ENCODE results near the gene SSBP4.
"Not testable (repeated sequence)": the region's sequence is repeated elsewhere in the genome, so short reads cannot be mapped to it uniquely, and the experiment has no call there.

SSBP4 gene

DNA sequence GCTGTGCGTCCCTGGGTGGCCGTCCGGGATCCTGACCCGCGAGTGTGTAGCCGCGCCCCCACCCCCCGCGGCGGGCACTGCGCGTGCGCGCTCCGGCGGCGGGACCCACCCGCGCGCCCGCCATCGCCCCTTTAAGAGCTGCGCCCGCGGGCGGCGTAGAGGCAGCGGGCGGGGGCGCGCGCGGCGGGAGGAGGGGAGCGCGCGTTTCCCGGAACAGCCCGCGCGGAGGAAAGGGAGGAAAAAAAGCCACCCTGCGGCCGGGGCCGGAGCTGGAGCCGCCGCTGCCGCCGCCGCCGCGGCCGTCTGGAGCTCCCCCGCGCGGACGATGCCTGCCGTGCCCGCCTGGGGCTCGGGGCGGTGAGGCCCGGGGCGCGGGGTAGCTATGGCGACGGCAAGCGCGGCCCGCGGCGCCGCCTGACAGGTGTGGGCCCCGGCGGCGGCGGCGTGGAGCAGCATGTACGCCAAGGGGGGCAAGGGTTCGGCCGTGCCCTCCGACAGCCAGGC lies at the start of gene SSBP4:
TSS of gene SSBP4 (plus strand) at position 204 of the 504 bp plus-strand sequence. CDS start at position 455, 251 bp downstream.
- peak; percentile 82 for DNase-seq (ENCODE audit: low spot score)

DNA sequence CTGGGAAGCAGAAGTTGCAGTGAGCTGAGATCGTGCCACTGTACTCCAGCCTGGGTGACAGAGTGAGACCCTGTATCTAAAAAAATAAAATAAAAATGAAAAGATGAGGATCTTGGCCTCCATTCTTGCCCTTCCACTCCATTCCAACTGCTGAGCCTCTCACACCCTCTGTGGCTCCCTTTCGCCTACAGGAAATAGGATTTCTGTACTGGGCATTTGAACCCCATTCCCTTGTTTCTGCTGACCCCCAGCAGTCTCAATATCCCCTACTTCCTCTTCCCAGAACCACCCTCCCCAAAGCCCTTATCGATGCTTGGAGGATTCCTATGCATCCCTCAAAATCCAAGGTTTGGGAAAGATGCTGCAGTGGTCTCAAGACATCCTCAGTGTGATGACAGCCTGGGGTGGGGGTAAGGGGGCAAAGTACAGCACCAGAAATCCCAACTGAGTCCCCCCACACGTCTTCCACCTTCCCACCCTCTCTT lies 45.7 kb upstream of the SSBP4 start:
- DNase-seq (ENCODE audit: low spot score): no peak

DNA sequence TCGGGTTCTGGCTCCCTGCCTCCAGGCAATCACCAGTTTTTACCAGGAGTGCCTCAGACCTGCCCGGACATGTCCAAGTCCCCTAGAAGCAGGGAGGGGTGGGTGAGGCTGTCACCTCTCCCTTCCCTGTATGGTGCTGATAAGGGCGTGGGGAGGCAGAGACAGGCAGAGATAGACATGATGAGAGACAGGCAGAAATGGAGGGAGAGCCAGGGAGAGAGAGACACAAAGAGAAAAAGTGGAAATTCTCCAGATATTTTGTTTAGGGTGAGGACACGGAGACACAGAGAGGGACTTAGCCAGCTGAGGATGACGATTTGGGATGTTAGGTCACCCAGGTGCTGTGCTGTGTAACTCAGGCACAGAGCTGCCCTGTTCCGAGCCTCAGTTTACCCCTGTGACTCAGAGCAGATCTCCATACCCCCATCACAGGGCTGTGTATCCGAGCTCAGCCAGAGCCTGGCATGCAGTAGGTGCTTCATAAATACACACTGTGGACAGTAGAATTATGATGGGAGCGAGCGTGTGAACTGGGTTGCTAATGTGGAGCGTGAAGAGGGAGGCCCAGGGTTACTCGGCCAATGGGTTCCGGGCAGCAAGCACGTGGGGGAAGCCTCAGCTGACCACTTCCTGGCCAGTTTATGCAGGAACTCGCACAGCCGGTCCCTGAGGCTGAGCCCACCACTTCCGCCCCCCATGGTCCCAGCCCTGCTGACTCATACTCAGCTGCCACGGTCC lies 45.1 kb upstream of the SSBP4 start:
- DNase-seq (ENCODE audit: low spot score): peak; percentile 99

DNA sequence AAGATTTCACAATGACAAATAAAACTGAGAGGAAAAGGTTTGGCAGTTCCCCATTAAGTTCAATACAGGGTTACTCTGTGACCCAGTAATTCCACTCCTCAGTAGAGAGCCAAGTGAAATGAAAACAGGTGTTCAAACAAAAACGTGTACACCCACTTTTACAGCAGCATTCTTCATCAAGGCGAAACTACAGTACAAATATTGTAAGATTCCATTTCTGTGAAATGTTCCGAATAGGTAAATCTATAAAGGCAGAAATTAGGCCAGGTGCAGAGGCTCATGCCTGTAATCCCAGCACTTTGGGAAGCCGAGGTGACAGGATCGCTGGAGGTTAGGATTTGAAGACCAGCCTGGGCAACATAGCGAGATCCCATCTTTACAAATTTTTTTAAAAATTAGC lies 42.2 kb upstream of the SSBP4 start:
- DNase-seq (ENCODE audit: low spot score): no peak

DNA sequence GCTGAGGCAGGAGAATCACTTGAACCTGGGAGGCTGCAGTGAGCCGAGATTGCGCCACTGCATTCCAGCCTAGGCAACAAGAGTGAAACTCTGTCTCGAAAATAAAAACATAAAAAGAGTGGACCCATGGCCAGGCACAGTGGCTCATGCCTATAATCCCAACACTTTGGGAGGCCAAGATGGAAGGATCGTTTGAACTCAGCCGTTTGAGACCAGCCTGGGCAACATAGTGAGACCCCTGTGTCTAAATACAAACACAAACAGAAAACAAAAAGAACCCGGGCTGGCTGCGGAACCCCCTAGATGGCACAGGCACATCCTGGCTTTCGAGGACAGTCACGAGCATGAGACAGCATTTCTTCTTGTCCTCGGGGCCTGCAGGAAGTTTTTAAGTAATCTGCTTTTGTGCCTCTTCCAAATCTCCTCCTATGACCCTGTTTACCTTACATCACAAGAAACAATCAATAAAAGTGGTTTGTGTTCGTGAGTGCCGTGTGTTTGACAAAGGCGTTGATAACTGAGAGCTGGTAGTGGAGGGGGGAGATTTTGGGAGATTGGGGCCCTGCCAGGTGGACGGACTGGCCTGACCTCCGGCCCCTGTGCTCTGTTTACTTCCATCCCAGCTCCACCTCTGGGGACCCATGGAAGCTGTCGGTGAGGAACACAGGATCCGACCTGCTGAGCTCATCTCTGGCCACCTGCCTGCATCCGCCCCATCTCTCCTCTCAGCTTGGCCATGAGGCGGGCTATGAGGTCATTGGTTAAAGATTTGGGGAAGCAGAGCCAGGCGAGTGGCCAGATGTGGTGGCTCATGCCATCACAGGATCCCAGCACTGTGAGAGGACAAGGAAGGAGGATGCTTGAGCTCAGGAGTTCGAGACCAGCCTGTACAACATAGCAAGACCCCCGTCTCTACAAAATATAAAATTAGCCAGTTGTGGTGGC lies 39.1 kb upstream of the SSBP4 start:
- DNase-seq (ENCODE audit: low spot score): peak; percentile 92

DNA sequence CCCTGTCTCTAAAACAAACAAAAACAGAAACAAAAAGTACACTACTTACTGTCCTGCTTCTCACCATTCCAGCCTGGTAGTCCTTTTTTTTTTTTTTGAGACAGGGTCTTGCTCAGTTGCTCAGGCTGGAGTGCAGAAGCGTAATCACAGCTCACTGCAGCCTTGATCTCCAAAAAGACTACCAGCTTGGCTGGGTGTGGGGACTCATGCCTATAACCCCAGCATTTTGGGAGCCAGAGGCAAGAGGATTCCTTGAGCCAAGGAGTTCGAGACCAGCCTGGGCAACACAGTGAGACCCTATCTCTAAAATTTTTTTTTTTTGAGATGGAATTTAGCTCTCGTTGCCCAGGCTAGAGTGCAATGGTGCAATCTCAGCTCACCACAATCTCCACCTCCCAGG lies 38.4 kb upstream of the SSBP4 start:
- DNase-seq (ENCODE audit: low spot score): no peak

DNA sequence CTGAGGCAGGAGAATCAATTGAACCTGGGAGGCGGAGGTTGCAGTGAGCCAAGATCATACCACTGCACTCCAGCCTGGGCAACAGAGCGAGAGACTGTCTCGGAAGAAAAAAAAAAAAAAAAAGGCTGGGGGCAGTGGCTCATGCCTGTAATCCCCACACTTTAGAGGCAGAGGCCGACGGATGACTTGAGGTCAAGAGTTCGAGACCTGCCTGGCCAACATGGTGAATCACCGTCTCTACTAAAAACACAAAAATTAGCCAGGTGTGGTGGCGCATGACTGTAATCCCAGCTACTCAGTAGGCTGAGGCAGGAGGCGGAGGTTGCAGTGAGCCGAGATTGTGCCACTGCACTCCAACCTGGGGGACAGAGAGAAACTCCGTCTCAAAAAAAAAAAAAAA lies 35.6 kb upstream of the SSBP4 start:
- not testable (repeated sequence) for DNase-seq (ENCODE audit: low spot score)

DNA sequence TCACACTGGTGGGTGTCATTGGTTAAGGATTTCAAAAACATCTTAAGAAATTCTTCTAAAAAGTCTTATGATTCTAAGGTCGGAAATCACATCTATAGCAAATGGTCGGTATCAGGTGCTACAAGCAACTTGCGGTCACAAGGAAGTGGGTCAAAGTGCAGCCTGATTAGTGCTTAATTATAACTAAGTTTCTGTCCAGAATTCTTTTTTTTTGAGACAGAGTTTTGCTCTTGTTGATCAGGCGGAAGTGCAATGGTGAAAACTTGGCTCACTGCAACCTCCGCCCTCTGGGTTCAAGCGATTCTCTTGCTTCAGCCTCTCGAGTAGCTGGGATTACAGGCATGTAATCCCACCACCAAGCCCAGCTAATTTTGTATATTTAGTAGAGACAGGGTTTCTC lies 34.4 kb upstream of the SSBP4 start:
- no peak for DNase-seq (ENCODE audit: low spot score)

DNA sequence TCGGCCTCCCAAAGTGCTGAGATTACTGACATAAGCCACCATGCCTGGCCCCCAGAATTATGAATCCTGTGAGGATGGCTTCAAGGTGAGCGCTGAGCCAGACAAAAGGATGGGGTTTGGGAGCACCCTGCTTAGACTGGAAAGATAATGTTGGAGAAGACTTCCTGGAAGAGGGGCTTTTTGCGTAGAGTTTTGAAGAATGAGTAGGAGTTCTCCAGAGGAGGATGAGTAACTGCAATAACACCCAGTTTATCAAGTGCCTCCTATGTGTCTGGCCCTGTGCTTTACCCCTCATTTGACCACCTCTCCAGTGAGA lies 33.9 kb upstream of the SSBP4 start:
- no peak for DNase-seq (ENCODE audit: low spot score)

DNA sequence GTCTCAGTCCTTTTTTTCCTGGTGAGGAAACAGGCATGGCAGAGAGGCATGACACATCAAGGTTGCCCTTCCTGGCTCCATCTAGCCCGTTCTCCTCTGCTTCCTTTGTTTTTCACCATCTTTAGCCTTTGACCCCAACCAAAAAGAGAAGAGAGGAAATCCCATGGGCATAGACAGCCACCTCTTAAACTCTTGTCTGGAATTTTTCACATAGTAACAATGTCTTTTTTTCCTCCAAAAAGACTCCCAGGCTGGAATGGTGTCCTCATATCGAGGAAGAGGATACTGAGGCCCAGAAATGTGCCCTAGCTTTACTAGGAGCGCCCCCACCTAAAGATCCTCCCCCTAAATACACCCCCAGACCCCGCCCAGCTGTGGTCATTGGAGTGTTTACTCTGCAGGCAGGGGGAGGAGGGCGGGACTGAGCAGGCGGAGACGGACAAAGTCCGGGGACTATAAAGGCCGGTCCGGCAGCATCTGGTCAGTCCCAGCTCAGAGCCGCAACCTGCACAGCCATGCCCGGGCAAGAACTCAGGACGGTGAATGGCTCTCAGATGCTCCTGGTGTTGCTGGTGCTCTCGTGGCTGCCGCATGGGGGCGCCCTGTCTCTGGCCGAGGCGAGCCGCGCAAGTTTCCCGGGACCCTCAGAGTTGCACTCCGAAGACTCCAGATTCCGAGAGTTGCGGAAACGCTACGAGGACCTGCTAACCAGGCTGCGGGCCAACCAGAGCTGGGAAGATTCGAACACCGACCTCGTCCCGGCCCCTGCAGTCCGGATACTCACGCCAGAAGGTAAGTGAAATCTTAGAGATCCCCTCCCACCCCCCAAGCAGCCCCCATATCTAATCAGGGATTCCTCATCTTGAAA lies 33.3 kb upstream of the SSBP4 start, which contains the start of gene GDF15:
TSS of gene GDF15 (plus strand) at position 484 of the 868 bp plus-strand sequence. CDS start at position 516, 32 bp downstream.
- DNase-seq (ENCODE audit: low spot score): peak; percentile 91

DNA sequence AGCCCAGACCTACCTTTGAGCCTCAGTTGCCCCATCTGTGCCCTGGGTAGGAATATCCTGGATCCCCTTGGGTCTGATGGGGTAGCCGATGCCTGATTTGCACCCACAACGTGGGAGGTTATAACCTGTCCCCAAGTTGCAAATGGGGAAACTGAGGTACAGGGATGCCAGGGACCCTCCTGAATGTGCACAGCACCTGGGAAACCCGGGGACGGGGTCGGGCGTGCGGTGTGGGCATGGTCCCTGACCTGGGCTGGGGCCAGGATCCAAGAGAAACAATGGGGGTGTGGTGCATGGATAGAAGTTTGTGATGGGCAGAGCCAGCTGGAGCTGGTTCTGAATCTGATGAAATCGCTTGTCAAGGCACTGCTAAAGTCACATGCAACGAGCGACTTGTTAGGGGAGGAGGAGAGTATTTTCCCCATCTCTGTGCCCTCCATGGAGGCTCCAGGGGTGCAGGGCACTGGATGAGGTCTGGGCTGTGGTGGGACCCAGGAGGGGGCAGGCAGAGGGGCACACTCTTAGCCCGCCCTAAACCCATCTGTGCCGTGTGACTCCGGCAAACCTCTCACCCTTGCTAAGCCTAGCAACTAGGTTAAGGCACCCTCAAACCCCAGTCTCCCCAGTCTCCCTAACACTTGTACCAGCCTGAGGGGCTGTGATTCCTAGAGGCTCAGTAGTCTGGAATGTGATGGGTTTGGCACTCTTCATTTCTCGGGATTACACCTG lies 32.5 kb upstream of the SSBP4 start:
- peak; percentile 77 for DNase-seq (ENCODE audit: low spot score)

DNA sequence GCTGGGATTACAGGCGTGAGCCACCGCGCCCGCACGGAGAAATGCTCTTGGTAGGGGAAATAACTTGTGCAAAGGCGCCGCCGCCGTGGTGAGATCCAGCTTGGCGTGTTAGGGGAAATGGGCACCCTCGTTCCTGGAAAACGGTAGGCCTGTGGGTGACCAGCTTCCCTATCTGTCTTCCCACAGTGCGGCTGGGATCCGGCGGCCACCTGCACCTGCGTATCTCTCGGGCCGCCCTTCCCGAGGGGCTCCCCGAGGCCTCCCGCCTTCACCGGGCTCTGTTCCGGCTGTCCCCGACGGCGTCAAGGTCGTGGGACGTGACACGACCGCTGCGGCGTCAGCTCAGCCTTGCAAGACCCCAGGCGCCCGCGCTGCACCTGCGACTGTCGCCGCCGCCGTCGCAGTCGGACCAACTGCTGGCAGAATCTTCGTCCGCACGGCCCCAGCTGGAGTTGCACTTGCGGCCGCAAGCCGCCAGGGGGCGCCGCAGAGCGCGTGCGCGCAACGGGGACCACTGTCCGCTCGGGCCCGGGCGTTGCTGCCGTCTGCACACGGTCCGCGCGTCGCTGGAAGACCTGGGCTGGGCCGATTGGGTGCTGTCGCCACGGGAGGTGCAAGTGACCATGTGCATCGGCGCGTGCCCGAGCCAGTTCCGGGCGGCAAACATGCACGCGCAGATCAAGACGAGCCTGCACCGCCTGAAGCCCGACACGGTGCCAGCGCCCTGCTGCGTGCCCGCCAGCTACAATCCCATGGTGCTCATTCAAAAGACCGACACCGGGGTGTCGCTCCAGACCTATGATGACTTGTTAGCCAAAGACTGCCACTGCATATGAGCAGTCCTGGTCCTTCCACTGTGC lies 30.9 kb upstream of the SSBP4 start:
- DNase-seq (ENCODE audit: low spot score): no peak

DNA sequence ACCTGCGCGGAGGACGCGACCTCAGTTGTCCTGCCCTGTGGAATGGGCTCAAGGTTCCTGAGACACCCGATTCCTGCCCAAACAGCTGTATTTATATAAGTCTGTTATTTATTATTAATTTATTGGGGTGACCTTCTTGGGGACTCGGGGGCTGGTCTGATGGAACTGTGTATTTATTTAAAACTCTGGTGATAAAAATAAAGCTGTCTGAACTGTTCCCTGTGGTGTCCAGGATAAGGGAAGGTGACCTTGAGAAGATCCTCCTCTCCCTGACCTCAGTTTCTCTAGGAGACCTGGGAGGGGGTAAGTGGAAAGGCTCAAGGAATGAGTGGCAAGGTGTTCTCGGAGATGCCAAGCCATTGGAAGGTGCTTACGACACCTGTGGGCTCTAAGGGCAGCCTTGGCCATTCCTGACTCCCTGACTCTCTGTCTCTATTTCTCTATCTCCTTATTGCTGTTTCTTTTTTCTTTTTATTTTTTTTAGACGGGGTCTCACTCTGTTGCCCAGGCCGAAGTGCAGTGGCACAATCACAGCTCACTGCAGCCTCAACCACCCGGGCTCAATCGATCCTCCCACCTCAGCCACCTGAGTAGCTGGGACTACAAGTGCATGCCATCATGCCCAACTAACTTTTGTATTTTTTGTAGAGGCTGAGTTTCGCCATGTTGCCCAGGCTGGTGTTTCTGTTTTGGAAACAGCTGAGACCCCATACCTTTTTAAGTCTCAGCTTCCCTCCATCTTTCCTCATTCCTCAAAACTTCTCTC lies 30.1 kb upstream of the SSBP4 start:
- DNase-seq (ENCODE audit: low spot score): no peak

DNA sequence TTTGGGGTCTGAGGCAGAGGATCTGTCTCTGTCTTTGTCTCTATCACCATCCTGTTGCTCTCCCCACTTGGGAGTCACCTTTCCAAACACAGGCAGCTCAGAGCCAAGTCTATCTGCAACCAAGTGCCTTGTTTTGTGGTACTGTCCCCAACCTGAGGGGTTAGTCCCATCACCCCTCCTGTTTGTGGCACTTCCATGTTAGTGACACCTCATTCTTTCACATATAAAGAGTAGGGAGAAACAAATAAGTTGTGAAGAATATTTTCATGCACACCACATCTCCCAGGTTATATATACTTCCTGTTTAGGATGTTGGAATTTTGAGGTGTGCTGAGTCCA lies 29.5 kb upstream of the SSBP4 start:
- DNase-seq (ENCODE audit: low spot score): no peak

DNA sequence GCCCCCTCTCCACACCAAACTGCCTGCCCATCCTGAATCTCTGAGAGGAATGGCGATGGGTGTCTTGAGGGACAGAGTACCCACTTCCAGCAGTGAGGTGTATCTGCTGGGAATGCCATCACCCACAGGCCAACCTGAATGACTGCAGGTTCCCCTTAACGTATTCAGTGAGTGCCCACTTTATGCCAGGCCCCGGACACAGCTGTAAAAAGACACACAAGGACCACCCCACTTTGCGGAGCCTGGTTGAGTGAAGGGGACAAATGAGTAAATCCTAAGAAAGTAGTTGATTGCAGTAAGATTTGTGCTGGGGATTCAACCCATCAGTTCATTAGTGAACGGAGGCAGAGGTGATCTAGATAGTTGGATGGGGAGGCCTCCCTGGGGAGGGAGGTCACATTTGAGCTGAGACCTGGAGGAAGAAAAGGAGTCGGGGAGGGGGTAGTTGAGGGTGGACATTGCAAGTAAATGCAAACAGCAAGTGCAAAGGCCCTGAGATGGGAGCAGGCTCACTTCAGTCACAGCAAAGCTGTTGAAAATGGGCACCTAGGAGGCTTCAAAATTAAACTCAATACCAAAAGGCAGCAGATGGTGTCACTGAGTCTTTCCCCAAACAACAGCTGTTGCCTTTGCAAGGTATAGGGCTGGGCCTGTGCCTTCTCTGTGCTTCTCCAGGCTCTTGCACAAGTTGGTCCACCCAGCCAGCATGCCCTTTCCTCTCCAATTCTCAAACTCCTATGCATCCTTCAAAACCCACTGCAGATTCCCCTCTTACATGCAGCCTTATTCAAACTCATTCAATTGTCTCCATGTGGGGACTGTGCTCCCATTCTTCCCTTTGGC lies 28.9 kb upstream of the SSBP4 start:
- DNase-seq (ENCODE audit: low spot score): peak; percentile 31

DNA sequence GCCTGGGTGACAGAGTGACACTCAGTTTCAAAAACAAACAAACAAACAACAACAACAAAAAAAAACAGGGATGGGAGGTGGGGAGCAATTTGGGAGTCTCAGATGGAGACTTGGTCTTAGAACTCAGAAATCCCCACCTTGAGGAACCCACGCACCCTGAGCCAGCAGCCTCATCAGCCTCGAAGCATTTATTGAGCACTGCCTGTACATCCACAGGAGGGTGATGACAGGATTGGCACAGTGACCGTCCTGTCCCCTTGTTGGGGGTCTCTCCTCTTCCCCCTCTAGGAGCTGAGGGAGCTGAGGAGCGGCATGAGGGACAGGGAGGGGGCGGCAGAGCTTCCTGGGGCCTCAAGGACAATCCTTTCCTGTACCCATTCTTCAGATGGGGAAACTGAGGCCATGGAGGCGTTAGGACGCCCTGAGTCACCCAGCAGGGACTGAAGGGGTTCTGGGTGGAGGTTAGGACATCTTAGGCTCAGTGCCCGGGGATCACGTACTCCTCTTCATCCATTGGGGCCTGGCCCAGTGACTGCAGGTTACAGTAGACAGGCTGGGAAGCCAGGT lies 27.6 kb upstream of the SSBP4 start:
- DNase-seq (ENCODE audit: low spot score): no peak

DNA sequence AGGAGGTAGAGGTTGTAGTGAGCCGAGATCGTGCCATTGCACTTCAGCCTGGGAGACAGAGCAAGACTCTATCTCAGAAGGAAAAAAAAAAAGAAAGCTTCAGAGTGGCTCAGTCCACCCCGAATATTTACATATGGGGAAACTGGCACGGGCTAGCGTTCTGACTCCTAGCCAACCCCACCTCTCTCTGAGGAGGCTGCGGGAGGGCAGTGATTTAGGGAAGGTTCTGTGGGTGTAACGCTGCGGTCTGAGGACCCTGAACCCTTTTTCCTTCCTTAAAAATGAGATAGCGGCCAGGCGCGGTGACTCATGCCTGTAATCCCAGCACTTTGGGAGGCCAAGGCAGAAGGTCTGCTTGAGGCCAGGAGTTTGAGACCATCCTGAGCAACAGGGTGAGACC lies 26.8 kb upstream of the SSBP4 start:
- DNase-seq (ENCODE audit: low spot score): no peak

DNA sequence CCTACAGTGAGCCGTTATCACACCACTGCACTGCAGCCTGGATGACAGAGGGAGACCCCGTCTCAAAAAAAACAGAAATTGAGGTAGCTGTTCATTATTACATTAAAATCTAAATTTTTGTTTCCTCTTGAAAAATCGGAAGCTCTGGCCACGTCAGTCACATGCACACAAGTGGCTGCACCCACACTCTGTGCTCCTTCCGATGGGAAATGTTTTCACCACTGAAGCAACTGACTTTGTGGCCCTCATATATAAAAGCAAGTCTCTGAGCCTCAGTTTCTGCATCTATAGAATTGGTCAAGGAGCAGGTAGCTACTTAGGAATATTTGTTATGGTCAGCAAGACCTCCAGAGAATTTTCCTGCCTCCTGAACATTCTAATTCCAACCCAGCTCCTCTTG lies 26.3 kb upstream of the SSBP4 start:
- no peak for DNase-seq (ENCODE audit: low spot score)
